Measurements from ENCODE around the gene ABI3BP. TPM values are rescaled to one million over a fixed set of nuclear protein-coding genes. Genes with fewer than 3 reads are reported as not detected.

Gene ABI3BP
- polyA plus RNA-seq, 3 donors: not detected

DNA sequence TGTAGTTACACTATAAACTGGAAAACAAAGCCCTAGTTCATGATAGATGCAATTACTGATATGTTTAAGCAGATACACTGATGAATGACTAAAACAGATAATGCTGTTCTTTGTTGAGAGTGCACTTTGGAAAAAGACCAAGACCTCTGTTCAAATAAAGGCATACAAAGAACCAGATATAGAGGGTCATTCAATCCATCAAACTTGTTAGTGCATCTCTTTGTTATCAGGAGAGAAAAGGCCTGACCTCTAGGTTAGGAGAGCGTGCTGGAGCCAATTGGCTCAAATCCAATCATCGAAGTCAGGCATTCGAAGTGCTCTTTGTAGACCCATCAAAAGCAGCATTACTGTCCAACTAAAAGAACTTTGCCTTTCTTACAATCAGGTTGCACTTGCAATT is 159.7 kb downstream of the ABI3BP start:
- H3K79me2 ChIP-seq (ENCODE audit: insufficient read depth, low read length): no peaks in the 10 kb centered on the region
- H3K4me1 ChIP-seq (ENCODE audit: control insufficient read depth in 1 of 2, insufficient read depth in 2 of 2, low read length in 2 of 2): no peaks in the 10 kb centered on the region
- 94% methylated on average over 3 of the region's 3 CpGs for WGBS (ENCODE audit: insufficient coverage)
- H3K27ac ChIP-seq (ENCODE audit: low read depth in 1 of 2, low read length in 2 of 2): no peak overlapping the region
- no peaks in the 10 kb centered on the region for H3K9me3 ChIP-seq (replicated peaks in 1 of 2; ENCODE audit: control insufficient read depth in 1 of 2, insufficient read depth in 1 of 2, low read length in 2 of 2)
- Mint-ChIP-seq H3K9me3 (peaks cover 0 to 4% (median 0%) of the 10 kb centered on the region in 7 donors), H3K27ac (no peak overlapping the region), H3K36me3 (no peaks in the 10 kb centered on the region), H3K4me3 (no peak overlapping the region), H3K27me3 (ENCODE audit: low read depth in 3 of 3) (peaks cover 3 to 21% (median 7%) of the 10 kb centered on the region in 3 donors), H3K4me1 (no peaks in the 10 kb centered on the region)
- no peak overlapping the region for H2AFZ ChIP-seq (ENCODE audit: insufficient read depth, low read depth, low read length, poor library complexity, severe bottlenecking)
- intact Hi-C loops (cut with micrococcal nuclease): no loop called here
- no peak overlapping the region for H3K4me3 ChIP-seq (replicated peaks in 1 of 3; ENCODE audit: low read depth in 2 of 3, low read length in 3 of 3)
- H4K20me1 ChIP-seq (ENCODE audit: insufficient read depth, low read length): no peaks in the 10 kb centered on the region
- TF ChIP-seq CTCF (IDR thresholded peaks at IDR 0.05): no peak
- H3K4me2 ChIP-seq (replicated peaks; ENCODE audit: extremely low read depth, low read length, poor library complexity, severe bottlenecking): no peak overlapping the region
- H3K27me3 ChIP-seq (ENCODE audit: control insufficient read depth in 2 of 2, insufficient read depth in 2 of 2, low read length in 2 of 2): peaks cover 0 to 3% of the 10 kb centered on the region in 2 donors
- DNase-seq: no peak
- no peaks in the 10 kb centered on the region for H3K36me3 ChIP-seq (replicated peaks in 1 of 2; ENCODE audit: control insufficient read depth in 1 of 2, insufficient read depth in 2 of 2, low read length in 2 of 2)
- no peak overlapping the region for H3K9ac ChIP-seq (ENCODE audit: insufficient read depth, low read length, poor library complexity, severe bottlenecking)

DNA sequence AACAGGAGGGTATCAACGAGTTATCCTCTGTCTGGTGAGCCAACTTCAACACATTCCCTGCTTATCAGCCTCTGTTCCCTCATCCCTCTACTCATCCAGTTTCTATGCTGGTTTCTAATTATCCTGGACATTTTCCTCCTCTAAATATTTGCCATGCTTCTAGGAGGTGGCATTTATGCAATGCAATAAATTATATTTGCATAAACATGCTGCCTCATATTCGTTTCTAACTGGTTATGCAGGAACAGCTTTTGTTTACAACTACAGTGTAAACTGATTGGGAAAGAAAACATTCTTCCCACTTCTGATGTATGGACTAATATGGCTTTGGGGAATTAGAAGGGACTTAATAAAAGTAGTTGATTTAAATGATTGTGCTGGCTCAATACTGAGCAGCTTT is 161.6 kb downstream of the ABI3BP start:
- peaks cover 0 to 4% (median 0%) of the 10 kb centered on the region in 7 donors for H3K9me3 Mint-ChIP-seq
- no peaks in the 10 kb centered on the region for H3K27me3 ChIP-seq (ENCODE audit: control insufficient read depth in 2 of 2, insufficient read depth in 2 of 2, low read length in 2 of 2)
- H3K79me2 ChIP-seq (ENCODE audit: insufficient read depth, low read length): no peaks in the 10 kb centered on the region
- H3K9ac ChIP-seq (ENCODE audit: insufficient read depth, low read length, poor library complexity, severe bottlenecking): no peak overlapping the region
- H3K27ac Mint-ChIP-seq: no peak overlapping the region
- WGBS (ENCODE audit: insufficient coverage): 100% methylated on average over 1 of the region's 2 CpGs
- no peak overlapping the region for H3K27ac ChIP-seq (ENCODE audit: low read depth in 1 of 2, low read length in 2 of 2)
- no peak overlapping the region for H3K4me3 Mint-ChIP-seq
- no peaks in the 10 kb centered on the region for H3K4me1 Mint-ChIP-seq
- no peak for DNase-seq
- TF ChIP-seq CTCF (IDR thresholded peaks at IDR 0.05): no peak
- no peaks in the 10 kb centered on the region for H3K9me3 ChIP-seq (replicated peaks in 1 of 2; ENCODE audit: control insufficient read depth in 1 of 2, insufficient read depth in 1 of 2, low read length in 2 of 2)
- no peak overlapping the region for H3K4me2 ChIP-seq (replicated peaks; ENCODE audit: extremely low read depth, low read length, poor library complexity, severe bottlenecking)
- H3K36me3 Mint-ChIP-seq: no peaks in the 10 kb centered on the region
- no peaks in the 10 kb centered on the region for H3K4me1 ChIP-seq (ENCODE audit: control insufficient read depth in 1 of 2, insufficient read depth in 2 of 2, low read length in 2 of 2)
- H3K27me3 Mint-ChIP-seq (ENCODE audit: low read depth in 3 of 3): peaks cover 0 to 17% (median 7%) of the 10 kb centered on the region in 3 donors
- H2AFZ ChIP-seq (ENCODE audit: insufficient read depth, low read depth, low read length, poor library complexity, severe bottlenecking): no peak overlapping the region
- H4K20me1 ChIP-seq (ENCODE audit: insufficient read depth, low read length): no peaks in the 10 kb centered on the region
- no peak overlapping the region for H3K4me3 ChIP-seq (replicated peaks in 1 of 3; ENCODE audit: low read depth in 2 of 3, low read length in 3 of 3)
- intact Hi-C loops (cut with micrococcal nuclease): no loop called here
- H3K36me3 ChIP-seq (replicated peaks in 1 of 2; ENCODE audit: control insufficient read depth in 1 of 2, insufficient read depth in 2 of 2, low read length in 2 of 2): no peaks in the 10 kb centered on the region

Data from CD14-positive monocyte (primary cell).